ENCODE data around the gene C5AR2.
"Not testable (repeated sequence)": the region's sequence is repeated elsewhere in the genome, so short reads cannot be mapped to it uniquely, and the experiment has no call there.

Gene C5AR2

DNA sequence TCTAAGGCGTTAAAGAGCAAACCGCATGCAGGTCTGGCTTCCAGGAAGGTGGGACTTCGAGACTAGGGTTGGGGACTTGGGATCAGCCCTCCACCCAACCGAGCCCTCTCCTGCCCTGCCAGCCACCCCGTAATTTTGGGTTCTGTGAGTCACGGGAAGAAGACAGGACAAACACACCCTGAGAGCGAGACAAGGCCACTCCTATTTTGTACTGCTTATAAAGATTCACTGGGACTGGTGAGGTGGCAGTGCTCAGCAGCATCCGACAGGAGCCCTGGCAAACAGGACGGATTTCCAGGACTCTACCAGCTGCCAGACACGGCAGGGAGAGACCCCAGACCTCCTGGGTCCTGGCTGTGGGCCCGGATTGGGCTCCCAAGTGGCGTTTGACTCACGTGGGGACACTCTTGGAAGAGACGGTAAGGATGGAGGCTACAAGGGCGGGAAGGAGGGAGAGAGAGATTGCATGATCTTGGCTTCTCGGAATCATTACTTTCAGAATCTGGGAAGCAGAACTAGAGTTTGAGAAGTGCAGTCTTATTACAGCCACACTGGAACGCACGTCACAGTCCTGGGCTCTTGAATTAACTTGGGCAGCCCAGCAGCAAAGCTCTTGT, at the start of gene C5AR2:
Gene C5AR2 (plus strand): TSS at position 245 of the 617 bp plus-strand sequence. CDS start 8,625 bp downstream, outside the sequence.
- DNase-seq (ENCODE audit: low spot score): no peak

DNA sequence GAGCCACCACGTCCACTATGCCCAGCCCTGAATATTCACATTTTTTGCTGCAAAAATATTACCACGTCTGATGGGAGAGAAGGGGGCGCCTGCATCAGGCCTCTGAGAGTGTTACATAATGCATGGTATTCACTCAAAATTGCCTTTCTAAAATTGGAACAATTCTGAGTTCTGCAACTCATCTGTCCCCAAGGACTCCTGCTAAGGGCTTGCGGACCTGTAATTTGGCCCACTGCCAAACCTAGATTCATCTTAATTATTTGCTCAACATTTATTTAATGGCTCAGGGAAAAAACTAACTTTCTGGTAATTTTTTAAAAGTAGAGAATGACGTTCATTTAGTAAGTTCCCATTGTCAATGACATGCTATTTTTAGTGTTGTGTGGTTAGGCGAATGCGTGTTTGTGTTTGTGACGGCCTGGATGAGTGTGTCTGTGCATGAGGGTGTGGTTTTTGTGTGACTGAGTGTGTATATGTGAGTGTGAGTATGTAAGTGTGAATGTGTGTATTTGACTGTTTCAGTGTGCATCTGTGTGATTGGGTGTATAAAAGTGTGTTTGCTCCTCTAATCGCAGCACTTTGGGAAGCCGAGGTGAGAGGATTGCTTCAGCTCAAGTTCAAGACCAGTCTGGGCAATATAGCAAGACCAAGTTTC, 48.4 kb upstream of the C5AR2 start:
- DNase-seq (ENCODE audit: low spot score): no peak

DNA sequence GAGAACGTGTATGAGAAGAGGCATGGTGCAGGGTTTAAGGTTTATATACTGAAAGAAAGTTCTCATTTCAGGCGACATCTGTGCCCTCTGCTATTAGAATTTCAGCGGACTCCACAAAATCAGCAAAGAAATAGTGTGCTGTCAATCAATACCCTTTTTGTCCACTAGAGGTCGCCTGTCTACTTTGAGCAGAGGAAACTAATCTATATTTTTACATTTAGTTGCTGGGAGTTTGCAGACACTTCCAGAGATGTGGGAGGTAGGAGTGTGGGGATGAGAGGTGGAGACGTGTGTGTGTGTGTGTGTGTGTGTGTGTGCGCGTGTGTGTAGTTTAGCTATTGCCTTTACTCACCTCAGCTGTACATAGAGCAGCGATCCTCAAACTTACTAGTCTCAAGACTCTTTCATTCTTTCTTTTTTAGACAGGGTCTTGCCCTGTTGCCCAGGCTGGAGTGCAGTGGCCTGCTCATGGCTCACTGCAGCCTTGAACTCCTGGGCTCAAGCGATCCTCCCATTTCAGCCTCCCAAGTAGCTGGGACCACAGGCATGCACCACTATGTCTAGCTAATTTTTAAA, 47.6 kb upstream of the C5AR2 start:
- peak; percentile 78 for DNase-seq (ENCODE audit: low spot score)

DNA sequence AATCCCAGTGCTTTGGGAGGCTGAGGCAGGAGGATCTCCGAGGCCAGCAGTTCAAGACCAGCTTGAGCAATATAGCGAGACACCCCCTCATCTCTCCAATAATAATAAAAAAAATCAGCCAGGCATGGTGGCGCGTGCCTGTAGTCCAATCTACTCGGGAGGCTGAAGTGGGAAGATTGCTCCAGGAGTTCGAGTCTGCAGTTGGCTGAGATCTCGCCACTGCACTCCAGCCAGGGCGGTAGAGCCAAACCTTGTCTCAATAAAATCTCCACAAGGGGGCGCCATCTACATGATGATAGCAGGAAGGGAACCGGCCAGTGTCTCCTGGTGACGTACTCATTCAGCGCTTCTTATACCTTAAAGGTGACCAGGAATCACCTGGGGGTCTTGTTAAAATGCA, 35.9 kb upstream of the C5AR2 start:
- peak; percentile 90 for DNase-seq (ENCODE audit: low spot score)

DNA sequence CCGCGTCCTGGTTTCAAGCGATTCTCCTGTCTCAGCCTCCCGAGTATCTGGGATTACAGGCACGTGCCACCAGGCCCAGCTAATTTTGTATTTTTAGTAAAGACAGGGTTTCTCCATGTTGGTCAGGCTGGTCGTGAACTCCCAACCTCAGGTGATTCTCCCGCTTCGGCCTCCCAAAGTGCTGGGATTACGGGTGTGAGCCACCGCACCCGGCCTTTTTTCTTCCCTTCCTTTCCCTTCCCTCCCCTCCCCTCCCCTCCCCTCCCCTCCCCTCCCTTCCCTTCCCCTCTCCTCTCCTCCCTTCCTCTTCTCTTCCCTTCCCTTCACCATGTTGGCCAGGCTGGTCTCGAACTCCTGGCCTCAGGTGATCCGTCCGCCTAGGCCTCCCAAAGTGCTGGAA, 31.1 kb upstream of the C5AR2 start:
- not testable (repeated sequence) for DNase-seq (ENCODE audit: low spot score)

DNA sequence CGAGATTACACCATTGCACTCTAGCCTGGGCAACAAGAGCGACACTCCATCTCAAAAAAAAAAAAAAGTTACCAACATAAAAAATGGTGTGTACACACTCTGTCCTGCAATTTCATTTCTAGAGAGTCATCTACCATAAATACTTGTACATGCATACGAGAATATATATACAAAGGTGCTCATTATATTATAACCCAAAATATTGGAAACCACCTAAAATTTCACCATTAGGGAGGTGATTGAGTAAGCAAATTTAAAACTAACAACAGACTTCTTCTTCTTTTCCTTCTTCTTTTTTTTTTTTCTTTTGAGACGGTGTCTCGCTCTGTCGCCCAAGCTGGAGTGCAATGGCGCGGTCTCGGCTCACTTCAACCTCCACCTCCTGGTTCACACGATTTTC, 29.7 kb upstream of the C5AR2 start:
- no peak for DNase-seq (ENCODE audit: low spot score)

DNA sequence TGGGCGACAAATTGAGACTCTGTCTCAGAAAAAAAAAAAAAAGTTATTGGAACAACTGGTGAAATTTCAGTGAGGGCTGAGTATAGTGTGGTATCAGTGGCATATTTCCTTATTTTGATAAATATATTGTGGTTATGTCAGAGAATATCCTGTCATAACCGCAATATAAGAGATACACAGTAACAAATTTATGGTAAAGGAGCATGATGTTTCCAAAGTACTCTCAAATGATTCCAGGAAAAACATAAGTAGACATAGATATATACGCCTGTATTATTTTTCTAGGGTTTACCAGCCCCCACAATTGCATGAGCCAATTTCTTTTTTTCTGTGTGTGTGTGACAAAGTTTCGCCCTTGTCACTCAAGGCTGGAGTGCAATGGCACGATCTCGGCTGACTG, 28.0 kb upstream of the C5AR2 start:
- no peak for DNase-seq (ENCODE audit: low spot score)

DNA sequence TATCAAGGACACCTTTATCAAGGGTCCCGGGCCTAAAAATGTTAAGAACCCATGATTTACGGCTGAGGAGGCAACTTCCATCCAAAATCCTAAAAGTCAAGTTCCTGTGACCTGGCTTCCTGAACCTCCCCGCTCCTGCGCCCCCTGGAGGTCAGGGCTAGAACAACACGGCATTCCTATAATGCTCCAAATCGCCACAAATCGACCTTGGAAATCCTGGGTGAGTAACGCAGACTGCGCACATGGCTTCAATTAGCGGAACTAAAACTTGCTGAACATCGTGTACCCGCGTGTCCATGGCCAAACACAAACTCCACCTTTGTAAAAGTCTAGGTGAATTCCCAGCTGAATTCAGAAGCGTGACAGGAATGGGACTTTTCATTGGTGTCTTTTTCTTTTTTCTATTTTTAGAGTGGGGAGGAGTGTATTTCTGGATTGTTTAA, 26.6 kb upstream of the C5AR2 start:
- peak; percentile 54 for DNase-seq (ENCODE audit: low spot score)

DNA sequence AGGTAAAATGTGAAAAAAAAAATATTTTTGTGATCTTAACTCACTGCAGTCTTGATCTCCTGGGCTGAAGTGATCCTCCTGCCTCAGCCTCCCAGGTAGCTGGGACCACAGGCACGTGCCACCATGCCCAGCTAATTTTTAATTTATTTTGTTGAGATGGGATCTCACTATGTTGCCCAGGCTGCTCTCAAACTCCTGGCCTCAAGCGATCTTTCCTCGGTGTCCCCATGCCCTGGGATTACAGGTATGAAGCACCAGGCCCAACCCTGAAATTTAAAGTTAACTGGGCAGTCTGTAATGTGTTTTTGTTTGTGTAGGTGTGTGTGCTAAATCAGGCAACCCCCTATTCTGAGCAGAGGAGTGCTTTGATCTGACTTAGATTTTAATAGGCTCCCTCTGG, 25.7 kb upstream of the C5AR2 start:
- DNase-seq (ENCODE audit: low spot score): no peak

DNA sequence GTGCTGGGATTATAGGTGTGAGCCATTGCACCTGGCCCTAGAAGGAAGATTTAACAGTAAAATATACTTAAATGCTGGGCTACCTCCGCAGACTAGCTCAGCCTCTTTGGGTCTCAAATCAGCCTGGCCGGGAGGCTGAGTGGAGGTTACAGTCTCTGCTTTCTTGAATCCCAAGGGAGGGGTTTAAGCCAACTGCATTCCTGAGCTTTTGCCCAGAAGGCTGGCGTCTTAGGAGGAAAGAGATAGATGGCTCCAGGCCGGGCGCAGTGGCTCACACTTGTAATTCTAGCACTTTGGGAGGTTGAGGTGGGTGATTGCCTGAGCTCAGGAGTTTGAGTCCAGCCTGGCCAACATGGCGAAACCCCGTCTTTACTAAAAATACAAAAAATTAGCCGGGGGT, 22.9 kb upstream of the C5AR2 start:
- DNase-seq (ENCODE audit: low spot score): no peak

DNA sequence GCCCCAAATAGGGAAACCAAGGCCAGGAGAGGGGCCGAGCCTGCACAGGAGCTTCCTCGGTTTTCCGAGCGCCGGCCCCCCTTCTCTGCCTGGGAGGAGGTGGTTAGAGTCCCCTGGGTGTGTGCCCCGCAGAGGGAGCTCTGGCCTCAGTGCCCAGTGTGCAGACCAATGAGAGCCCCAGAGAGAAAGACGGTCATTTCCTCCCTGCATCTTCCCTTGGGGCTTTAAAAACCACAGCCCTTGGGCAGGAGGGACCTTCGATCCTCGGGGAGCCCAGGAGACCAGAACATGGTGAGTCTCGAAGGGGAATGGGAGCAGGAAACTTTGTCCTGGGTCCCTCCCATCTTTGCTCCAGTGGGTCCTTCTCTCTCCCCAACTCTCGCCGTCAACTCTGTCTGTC, 22.4 kb upstream of the C5AR2 start, which contains the start of gene C5AR1:
Gene C5AR1 (plus strand): TSS at position 254 of the 400 bp plus-strand sequence. CDS start 35 bp downstream, at position 289.
- no peak for DNase-seq (ENCODE audit: low spot score)

DNA sequence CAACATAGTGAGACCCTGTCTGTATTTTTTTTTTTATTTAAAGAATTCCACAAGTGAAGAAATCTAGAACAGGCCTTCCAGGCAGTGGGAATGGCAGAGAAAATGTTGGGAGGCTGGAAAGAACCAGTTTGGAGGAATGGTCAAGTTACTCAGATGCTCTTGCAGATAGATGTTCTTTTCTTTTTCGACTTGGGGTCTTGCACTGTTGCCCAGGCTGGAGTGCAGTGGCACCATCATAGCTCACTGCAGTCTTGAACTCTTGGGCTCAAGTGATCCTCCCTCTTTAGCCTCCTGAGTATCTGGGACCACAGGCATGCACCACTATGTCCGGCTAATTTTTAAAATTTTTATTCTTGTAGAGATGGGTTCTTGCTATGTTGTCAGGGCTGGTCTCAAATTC, 21.7 kb upstream of the C5AR2 start:
- DNase-seq (ENCODE audit: low spot score): no peak

DNA sequence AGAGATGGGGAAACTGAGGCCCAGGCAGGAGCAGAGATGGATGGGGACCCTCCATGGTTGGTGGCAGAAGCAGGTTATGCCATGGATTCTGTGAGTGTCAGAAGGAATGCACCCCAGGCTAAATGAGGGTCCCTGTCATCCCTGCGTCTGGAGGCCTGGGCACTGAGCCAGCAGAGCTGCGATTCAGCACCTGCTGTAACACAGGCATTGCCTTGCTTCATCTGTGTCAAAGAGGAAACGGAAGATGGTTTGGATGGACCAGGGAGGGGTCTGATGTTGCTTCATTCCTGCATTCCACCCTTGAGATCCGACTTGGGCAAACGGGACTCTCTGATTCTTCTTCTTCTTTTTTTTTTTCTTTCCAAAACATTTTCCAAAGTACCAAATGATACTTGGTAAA, 21.2 kb upstream of the C5AR2 start:
- DNase-seq (ENCODE audit: low spot score): no peak

DNA sequence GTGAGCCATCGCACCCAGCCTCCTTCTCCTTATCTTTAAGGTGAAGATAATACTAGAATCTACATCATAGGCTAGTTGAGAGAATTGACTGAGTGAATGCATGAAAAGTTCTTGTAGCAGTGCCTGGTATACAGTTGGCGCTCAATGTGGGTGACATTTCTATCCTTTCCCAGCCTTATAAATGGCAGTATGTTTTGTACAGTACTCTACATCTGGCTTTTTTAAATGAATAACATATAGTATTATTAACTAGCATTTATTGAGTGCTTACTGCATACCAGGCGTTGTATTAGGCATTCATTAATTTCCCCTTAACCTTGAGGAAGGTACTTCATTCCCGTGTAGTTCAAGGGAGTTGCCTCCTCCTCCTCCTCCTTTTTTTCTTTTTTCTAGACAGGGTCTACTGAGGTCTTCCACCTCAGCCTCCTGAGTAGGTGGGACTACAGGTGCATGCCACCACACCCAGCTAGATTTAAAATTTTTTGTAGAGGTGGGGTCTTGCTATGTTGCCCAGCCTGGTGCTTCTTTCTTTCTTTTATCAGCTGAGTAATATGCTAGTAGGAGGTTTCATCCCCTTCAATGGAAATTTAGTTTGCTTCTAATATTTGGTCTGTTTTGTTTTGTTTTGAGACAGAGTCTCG, 19.5 kb upstream of the C5AR2 start:
- DNase-seq (ENCODE audit: low spot score): no peak

DNA sequence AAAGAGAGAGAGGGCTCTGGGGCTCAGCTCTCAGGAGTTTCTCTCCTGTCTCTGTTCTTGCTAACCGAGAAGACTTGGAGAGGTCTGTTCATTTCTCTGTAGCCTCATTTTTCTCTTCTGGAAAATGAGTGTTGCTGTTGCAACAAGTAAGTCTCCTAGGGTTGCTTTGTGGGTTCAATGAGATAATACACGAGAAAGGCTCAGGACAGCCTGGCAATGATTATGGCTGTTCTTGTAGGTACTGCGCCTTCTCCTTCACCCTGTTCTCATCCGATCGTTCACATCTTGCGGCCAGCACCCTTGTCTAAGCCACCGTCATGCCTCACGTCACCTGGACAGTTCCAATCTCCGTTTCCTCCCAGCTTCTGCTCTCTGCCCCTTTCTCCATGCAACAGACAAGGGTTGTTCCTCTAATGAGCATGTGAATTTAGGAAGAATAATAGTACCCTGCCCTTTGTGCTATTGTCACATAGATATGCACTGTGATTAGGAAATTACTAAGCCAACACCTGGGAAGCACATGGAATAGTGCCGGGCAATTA, 18.1 kb upstream of the C5AR2 start:
- DNase-seq (ENCODE audit: low spot score): no peak

DNA sequence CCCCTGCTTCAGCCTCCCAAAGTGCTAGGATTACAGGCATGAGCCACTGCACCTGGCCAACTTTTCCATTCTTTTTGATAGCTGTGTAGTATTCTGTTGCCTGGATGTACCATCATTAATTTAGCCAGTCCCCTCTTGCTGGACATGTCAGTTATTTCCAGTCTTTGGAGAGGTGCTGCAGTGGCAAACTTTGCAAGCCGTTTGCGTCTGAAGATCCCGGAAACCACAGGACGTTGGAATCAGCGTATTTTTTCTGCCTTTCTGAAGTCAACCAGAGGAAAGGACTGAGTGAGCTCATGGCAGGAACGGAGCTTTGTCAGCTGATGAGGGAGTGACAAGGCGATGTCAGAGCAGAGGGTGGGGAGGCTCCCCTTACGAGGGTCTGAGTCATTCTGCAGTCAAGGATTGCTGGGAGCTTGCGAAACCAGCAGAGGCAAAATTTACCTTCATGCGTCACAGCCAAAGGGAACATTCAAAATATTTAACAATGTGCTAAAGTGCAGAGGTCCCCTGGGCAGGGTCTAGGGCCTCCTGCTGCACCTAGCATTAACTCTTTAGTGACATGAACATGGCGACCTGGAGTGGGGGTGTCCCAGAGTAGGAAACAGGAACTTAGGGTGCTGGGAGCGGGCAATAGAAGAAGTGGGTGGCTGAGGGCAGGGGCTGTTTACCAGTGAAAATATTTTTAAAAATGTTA, 16.7 kb upstream of the C5AR2 start:
- DNase-seq (ENCODE audit: low spot score): no peak

DNA sequence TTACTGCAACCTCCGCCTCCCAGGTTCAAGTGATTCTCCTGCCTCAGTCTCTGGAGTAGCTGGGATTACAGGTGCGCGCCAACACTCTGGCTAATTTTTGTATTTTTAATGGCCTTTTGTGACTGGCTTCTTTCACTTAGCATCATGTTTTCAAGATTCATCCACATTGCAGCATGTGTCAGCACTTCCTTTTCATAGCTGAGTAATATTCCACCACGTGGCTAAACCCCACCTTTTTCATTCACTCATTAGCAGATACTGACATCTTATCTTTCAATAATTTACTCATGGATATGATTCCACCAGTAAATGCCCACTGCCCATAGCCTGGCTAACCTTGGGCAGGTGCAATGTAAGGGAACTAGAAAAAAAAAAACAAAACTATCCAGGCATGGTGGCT, 15.5 kb upstream of the C5AR2 start:
- DNase-seq (ENCODE audit: low spot score): no peak

DNA sequence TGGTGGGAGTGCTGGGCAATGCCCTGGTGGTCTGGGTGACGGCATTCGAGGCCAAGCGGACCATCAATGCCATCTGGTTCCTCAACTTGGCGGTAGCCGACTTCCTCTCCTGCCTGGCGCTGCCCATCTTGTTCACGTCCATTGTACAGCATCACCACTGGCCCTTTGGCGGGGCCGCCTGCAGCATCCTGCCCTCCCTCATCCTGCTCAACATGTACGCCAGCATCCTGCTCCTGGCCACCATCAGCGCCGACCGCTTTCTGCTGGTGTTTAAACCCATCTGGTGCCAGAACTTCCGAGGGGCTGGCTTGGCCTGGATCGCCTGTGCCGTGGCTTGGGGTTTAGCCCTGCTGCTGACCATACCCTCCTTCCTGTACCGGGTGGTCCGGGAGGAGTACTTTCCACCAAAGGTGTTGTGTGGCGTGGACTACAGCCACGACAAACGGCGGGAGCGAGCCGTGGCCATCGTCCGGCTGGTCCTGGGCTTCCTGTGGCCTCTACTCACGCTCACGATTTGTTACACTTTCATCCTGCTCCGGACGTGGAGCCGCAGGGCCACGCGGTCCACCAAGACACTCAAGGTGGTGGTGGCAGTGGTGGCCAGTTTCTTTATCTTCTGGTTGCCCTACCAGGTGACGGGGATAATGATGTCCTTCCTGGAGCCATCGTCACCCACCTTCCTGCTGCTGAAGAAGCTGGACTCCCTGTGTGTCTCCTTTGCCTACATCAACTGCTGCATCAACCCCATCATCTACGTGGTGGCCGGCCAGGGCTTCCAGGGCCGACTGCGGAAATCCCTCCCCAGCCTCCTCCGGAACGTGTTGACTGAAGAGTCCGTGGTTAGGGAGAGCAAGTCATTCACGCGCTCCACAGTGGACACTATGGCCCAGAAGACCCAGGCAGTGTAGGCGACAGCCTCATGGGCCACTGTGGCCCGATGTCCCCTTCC, 11.8 kb upstream of the C5AR2 start:
- no peak for DNase-seq (ENCODE audit: low spot score)

DNA sequence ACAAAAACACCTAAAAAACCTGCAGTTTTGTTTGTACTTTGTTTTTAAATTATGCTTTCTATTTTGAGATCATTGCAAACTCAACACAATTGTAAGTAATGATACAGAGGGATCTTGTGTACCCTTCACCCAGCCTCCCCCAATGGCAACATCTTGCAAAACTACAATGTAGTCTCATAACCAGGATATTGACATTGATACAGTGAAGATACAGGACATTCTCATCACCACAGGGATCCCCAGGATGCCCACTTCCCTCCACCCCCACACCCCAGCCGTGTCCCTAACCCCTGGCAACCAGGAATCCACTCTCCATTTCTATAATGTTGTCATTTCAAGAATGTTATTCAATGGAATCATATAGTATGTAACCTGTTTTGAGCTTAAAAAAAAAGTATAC, 10.3 kb upstream of the C5AR2 start:
- DNase-seq (ENCODE audit: low spot score): no peak

DNA sequence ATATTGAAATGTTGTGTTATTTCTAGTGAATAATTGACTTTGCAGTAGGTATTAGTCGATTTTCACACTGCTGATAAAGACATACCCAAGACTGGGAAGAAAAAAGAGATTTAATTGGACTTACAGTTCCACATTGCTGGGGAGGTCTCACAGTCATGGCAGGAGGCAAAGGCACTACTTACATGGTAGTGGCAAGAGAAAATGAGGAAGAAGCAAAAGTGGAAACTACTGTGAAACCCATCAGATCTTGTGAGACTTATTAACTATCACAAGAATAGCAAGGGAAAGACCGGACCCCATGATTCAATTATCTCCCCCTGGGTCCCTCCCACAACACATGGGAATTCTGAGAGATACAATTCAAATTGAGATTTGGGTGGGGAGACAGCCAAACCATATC, 9.9 kb upstream of the C5AR2 start:
- DNase-seq (ENCODE audit: low spot score): no peak

DNA sequence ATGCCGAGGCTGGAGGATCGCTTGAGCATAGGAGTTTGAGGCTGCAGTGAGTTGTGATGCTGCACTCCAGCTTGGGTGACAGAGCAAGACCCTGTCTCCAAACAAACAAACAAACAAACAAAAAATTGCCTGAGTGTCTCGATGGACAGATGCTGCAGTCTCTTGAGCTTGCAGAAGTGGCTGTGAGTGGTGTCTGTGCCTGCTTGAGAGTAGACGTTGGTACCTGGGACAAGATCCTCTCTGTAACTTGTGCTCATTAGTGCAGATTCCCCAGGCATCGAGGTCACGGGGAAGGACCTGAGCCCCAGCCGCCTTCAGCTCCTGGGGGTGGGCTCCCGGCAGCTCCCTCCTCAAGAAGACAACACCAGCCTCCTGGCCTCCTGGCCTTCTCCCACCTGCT, 8.6 kb upstream of the C5AR2 start:
- DNase-seq (ENCODE audit: low spot score): no peak
